HCT116 (cell line): Measurements from ENCODE around the gene SPOPL.

Experiments
- EZH2 ChIP-seq: fragments of 200-600 bp; sonication (generic); IDR thresholded peaks from 2 replicates; pipeline ENCODE4 v1.6.1; 2017; ENCODE audit warnings: antibody characterized with exemption, mixed run types
- EZH2phosphoT487 ChIP-seq: fragments of 200-600 bp; IDR thresholded peaks from 2 replicates; pipeline ENCODE4 v1.6.1; 2018; ENCODE audit warnings: antibody characterized with exemption, borderline replicate concordance
- FOSL1 ChIP-seq: IDR thresholded peaks from 2 replicates; pipeline ENCODE4 v1.6.1; 2012; ENCODE audit warnings: low read depth
- JUND ChIP-seq: IDR thresholded peaks from 2 replicates; pipeline ENCODE4 v1.6.1; 2012
- POLR2A ChIP-seq: IDR thresholded peaks from 2 replicates; pipeline ENCODE4 v1.7.0; 2011; ENCODE audit warnings: borderline replicate concordance; ENCODE audit not compliant: insufficient read depth, insufficient read length; ENCODE audit errors: extremely low read depth
- POLR2AphosphoS5 ChIP-seq: IDR thresholded peaks from 2 replicates; pipeline ENCODE4 v1.6.1; 2011; ENCODE audit warnings: mild to moderate bottlenecking, low read depth, low read length, moderate library complexity
- SIN3A ChIP-seq: IDR thresholded peaks from 2 replicates; pipeline ENCODE4 v1.6.1; 2012; ENCODE audit warnings: low read depth
- YY1 ChIP-seq: IDR thresholded peaks from 2 replicates; pipeline ENCODE4 v1.6.1; 2011; ENCODE audit warnings: low read length, low read depth, moderate library complexity, mild to moderate bottlenecking; ENCODE audit not compliant: insufficient replicate concordance; ENCODE audit errors: extremely low read depth
- ZNF274 ChIP-seq: fragments of 200-500 bp; sonication (Bioruptor generic); IDR thresholded peaks from 2 replicates; pipeline ENCODE4 v1.6.1; 2014; ENCODE audit warnings: mild to moderate bottlenecking, low read depth, low read length, inconsistent platforms
- TF ChIP-seq, protein P1 (sequence below), 3 experiments: fragments of 200-600 bp in 1 of 3; sonication (generic) in 1 of 3; IDR thresholded peaks in 2 of 3; conservative IDR thresholded peaks in 1 of 3; 2 replicates each; pipeline ENCODE4 v1.5.1; 2012 to 2017; ENCODE audit warnings: low read depth in 2 of 3, low read length in 2 of 3, antibody characterized with exemption in 1 of 3, borderline replicate concordance in 1 of 3, control low read depth in 1 of 3, mild to moderate bottlenecking in 1 of 3, mixed read lengths in 1 of 3, mixed run types in 1 of 3, moderate library complexity in 1 of 3; ENCODE audit not compliant: insufficient read depth in 1 of 3
- TF ChIP-seq, protein P2 (sequence below): IDR thresholded peaks from 2 replicates; pipeline ENCODE4 v1.6.1; 2012; ENCODE audit warnings: low read depth
- TF ChIP-seq, protein P3 (sequence below): IDR thresholded peaks from 2 replicates; pipeline ENCODE4 v1.6.1; 2011; ENCODE audit warnings: mild to moderate bottlenecking, low read length, moderate library complexity; ENCODE audit not compliant: insufficient replicate concordance; ENCODE audit errors: extremely low read depth
- TF ChIP-seq, protein P4 (sequence below): IDR thresholded peaks from 2 replicates; pipeline ENCODE4 v1.6.1; 2012

DNA sequence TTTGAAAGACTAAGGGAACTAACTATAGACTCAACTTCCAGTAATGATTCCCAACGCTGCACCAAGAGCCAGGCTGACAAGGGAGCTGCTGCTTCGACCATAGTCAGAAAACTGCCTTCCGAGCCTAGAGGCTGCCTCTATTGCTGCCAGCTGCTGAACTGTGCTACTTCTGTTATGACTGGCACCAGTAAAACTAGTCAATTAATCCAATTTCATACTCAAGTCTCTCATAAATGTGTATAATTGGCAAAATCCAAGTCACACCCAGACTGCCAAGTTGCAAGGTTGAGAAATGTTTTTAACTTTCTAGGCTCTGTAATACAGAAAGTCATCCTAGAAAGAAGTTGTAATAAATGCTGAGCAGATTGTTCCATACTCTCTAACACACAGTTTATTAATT, 117.4 kb downstream of the SPOPL start:
- no peak for TF ChIP-seq EZH2phosphoT487
- no peak for TF ChIP-seq FOSL1
- TF ChIP-seq SIN3A = no peak
- TF ChIP-seq, protein P1, sequence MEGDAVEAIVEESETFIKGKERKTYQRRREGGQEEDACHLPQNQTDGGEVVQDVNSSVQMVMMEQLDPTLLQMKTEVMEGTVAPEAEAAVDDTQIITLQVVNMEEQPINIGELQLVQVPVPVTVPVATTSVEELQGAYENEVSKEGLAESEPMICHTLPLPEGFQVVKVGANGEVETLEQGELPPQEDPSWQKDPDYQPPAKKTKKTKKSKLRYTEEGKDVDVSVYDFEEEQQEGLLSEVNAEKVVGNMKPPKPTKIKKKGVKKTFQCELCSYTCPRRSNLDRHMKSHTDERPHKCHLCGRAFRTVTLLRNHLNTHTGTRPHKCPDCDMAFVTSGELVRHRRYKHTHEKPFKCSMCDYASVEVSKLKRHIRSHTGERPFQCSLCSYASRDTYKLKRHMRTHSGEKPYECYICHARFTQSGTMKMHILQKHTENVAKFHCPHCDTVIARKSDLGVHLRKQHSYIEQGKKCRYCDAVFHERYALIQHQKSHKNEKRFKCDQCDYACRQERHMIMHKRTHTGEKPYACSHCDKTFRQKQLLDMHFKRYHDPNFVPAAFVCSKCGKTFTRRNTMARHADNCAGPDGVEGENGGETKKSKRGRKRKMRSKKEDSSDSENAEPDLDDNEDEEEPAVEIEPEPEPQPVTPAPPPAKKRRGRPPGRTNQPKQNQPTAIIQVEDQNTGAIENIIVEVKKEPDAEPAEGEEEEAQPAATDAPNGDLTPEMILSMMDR (IDR thresholded peaks at IDR 0.05 in 2 of 3, conservative IDR thresholded peaks at IDR 0.05 in 1 of 3; ENCODE audit: borderline replicate concordance in 1 of 3, insufficient read depth in 1 of 3, low read depth in 2 of 3, low read length in 2 of 3) = no peak
- TF ChIP-seq POLR2AphosphoS5 = no peak
- TF ChIP-seq, protein P2, sequence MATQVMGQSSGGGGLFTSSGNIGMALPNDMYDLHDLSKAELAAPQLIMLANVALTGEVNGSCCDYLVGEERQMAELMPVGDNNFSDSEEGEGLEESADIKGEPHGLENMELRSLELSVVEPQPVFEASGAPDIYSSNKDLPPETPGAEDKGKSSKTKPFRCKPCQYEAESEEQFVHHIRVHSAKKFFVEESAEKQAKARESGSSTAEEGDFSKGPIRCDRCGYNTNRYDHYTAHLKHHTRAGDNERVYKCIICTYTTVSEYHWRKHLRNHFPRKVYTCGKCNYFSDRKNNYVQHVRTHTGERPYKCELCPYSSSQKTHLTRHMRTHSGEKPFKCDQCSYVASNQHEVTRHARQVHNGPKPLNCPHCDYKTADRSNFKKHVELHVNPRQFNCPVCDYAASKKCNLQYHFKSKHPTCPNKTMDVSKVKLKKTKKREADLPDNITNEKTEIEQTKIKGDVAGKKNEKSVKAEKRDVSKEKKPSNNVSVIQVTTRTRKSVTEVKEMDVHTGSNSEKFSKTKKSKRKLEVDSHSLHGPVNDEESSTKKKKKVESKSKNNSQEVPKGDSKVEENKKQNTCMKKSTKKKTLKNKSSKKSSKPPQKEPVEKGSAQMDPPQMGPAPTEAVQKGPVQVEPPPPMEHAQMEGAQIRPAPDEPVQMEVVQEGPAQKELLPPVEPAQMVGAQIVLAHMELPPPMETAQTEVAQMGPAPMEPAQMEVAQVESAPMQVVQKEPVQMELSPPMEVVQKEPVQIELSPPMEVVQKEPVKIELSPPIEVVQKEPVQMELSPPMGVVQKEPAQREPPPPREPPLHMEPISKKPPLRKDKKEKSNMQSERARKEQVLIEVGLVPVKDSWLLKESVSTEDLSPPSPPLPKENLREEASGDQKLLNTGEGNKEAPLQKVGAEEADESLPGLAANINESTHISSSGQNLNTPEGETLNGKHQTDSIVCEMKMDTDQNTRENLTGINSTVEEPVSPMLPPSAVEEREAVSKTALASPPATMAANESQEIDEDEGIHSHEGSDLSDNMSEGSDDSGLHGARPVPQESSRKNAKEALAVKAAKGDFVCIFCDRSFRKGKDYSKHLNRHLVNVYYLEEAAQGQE = no peak
- TF ChIP-seq POLR2A = no peak
- no peak for TF ChIP-seq JUND
- TF ChIP-seq EZH2 = no peak
- TF ChIP-seq, protein P3, sequence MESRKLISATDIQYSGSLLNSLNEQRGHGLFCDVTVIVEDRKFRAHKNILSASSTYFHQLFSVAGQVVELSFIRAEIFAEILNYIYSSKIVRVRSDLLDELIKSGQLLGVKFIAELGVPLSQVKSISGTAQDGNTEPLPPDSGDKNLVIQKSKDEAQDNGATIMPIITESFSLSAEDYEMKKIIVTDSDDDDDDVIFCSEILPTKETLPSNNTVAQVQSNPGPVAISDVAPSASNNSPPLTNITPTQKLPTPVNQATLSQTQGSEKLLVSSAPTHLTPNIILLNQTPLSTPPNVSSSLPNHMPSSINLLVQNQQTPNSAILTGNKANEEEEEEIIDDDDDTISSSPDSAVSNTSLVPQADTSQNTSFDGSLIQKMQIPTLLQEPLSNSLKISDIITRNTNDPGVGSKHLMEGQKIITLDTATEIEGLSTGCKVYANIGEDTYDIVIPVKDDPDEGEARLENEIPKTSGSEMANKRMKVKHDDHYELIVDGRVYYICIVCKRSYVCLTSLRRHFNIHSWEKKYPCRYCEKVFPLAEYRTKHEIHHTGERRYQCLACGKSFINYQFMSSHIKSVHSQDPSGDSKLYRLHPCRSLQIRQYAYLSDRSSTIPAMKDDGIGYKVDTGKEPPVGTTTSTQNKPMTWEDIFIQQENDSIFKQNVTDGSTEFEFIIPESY = no peak
- no peak for TF ChIP-seq YY1
- no peak for TF ChIP-seq ZNF274
- TF ChIP-seq, protein P4, sequence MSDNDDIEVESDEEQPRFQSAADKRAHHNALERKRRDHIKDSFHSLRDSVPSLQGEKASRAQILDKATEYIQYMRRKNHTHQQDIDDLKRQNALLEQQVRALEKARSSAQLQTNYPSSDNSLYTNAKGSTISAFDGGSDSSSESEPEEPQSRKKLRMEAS = no peak
